AG09309 (cell line): Measurements from ENCODE around the gene C15orf39.
"Not testable (repeated sequence)": the region's sequence is repeated elsewhere in the genome, so short reads cannot be mapped to it uniquely, and the experiment has no call there.

Experiments
- DNase-seq: peaks from one replicate; pipeline ENCODE4 v3.0.0-alpha.2; 2010; ENCODE audit warnings: low read depth
- H3K4me3 ChIP-seq: 2 replicates; pipeline ENCODE4 v1.5.1; 2011; ENCODE audit warnings: mild to moderate bottlenecking, low read depth, low read length, moderate library complexity; ENCODE audit not compliant: control insufficient read depth
- TF ChIP-seq, protein P1 (sequence below): IDR thresholded peaks from 2 replicates; pipeline ENCODE4 v1.5.1; 2011; ENCODE audit warnings: mild to moderate bottlenecking, low read depth, low read length, inconsistent platforms; ENCODE audit not compliant: insufficient read depth, control insufficient read depth; ENCODE audit errors: missing control alignments

Gene C15orf39

DNA sequence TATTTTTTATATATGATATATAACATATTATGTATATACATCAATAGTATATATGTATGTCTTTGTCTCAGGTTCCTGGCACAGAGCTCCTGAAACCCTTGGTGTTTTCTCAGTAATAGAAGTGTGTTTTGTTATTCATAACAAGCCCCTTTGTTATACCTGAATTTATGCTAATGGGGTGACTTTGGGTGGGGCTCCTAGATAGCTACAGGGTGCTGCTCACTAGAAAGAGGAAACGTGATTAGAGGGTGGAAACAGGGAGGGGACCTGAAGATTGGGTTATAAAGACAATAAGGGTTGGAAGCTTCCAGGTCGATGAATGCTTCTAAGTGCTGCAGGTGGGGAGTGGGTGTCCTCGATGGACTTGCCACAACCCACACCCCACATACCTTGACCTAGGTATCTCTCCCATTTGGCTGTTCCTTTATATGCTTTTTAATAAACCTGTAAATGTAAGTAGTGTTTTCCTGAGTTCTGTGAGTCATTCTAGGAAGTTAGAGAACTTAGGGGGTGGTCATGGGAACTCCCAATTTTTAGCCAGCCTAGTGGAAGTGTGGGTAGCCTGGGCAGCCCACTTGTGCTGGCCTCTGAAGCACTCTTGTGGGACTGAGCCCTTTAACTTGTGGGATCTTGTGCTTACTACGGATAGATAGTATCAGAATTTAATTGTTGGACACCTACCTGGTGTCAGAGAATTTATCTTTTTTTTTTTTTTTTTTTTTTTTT lies 36.9 kb upstream of the C15orf39 start:
- TF ChIP-seq, protein P1, sequence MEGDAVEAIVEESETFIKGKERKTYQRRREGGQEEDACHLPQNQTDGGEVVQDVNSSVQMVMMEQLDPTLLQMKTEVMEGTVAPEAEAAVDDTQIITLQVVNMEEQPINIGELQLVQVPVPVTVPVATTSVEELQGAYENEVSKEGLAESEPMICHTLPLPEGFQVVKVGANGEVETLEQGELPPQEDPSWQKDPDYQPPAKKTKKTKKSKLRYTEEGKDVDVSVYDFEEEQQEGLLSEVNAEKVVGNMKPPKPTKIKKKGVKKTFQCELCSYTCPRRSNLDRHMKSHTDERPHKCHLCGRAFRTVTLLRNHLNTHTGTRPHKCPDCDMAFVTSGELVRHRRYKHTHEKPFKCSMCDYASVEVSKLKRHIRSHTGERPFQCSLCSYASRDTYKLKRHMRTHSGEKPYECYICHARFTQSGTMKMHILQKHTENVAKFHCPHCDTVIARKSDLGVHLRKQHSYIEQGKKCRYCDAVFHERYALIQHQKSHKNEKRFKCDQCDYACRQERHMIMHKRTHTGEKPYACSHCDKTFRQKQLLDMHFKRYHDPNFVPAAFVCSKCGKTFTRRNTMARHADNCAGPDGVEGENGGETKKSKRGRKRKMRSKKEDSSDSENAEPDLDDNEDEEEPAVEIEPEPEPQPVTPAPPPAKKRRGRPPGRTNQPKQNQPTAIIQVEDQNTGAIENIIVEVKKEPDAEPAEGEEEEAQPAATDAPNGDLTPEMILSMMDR, result no peak
- no peak for DNase-seq
- no peak overlapping the region for H3K4me3 ChIP-seq

DNA sequence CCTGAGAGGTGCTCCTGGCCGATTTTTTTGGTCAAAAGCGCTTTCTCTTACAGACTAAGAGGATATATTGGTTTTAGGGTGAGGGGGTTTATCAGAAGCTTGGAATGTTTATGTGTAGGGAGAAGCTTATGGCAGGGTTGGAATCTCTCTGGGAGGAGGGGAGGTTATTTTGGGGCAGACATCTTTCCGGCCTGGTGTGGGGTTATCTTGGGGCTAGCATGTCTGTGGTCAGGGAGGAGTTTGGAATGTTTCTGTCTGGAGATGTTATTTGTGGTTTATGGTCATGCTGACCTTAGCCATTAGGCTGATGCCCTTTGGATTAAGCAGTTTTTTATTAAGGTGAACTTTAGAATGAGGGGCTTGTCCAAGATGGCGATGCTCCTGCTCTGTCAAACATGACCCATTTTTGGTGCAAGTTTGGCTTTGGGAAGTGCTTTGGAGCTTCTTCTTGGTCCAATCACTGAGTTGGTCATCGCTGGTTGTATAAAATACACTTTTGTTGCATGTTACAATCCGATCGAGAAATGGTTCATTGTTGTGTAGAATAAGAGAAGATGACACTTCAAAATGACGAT lies 35.1 kb upstream of the C15orf39 start:
- DNase-seq, H3K4me3 ChIP-seq: not testable (repeated sequence)

DNA sequence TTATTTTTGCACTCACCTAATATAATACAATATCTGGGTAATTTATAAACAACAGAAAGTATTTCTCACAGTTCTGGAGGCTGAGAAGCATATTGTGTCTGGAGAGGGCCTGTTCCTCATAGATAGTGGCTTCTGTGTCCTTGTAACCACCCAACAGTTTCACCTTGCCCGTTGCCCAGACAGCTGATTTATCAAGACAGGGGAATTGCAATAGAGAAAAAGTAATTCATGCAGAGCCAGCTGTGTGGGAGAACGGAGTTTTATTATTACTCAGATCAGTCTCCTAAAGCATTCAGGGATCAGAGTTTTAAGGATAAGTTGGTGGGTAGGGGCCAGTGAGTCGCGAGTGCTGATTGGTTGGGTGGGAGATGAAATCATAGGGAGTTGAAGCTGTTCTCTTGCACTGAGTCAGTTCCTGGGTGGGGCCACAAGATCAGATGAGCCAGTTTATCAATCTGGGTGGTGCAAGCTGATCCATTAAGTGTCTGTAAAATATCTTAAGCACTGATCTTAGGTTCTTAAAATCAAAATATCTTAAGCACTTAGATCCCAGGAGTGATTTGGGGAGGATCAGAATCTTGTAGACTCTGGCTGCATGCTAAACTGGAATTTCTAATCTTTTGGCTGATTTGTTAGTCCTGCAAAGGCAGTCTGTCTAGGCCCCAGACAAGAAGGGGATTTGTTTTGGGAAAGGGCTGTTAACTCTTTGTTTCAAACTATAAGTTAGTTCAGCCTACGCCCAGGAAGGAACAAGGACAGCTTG lies 33.9 kb upstream of the C15orf39 start:
- H3K4me3 ChIP-seq, result no peak overlapping the region
- DNase-seq, result no peak
- TF ChIP-seq, protein P1, result no peak

DNA sequence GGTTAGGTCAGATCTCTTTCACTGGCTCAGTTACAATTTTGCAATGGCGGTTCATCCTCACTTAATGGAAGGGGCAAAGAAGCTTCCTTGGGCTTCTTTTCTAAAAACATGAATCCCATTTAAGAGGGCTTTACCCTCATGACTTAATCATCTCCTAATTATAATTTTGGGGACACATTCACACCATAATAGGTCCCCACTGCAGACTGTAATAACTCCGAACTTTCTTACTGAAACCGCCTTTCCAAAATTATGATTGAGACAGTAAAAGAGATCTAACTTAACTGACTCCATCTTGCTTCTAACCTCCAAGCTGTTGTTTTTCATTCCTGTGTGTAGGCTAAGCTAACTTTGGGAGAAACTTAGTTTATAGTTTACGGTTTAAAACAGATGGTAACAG lies 33.3 kb upstream of the C15orf39 start:
- H3K4me3 ChIP-seq, result no peak overlapping the region
- TF ChIP-seq, protein P1, result no peak
- DNase-seq, result no peak

DNA sequence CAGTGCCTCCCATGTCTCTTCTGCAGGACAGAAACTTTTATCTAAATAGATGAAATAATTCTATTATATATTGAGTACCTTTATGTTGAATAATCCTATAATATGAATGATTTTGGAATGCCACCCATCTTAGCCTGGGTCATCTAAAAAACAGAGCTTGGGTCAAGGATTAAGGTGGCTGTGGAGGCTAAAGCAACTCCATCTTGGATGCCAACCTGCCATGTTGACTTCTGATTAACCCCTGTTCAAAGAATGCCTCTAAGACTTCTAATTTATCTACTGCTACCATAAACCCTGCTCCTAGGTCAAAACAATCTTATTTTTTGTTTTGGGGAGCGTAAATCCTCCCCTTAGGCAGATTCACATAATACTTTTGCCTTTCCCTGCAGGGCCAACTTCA lies 31.5 kb upstream of the C15orf39 start:
- TF ChIP-seq, protein P1, result no peak

DNA sequence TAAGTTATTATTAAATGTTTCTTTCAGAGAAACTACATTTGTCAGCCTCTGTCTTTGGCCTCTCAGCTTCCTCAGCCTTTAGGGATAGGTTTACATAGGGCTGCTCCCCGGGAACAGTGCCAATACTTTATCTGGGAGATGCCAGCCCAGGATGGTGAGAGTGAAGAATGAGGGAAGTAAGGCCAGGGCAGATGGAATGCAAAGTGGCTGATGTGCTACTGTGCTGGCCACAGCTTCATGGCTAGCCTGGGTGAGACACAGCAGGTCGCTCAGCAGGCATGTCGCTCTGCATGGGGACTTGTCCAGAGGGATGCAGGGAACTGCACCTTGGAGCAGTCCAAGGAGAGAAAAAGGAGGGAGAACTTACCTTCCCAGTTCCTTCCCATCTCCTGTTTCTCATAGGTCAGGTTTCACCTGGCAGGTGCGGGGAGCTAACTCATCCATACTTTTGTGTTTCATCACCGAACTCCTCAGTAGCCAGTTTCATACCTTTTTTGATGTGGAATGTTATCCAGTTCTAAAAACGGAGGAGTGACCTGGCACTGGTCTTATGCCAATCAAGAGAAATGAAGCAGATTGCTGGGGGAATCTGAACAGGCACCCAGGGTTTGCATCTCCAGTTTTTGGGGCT lies 30.9 kb upstream of the C15orf39 start:
- no peak overlapping the region for H3K4me3 ChIP-seq
- TF ChIP-seq, protein P1, result no peak
- DNase-seq, result no peak

More for the DNA sequence above, 31.5 kb upstream of the C15orf39 start:
- no peak for DNase-seq
- no peak overlapping the region for H3K4me3 ChIP-seq
